Naive thymus-derived CD8-positive, alpha-beta T cell (primary cell): ENCODE results near the gene GNAQ. TPM values are rescaled to one million over a fixed set of nuclear protein-coding genes. Genes with fewer than 3 reads are reported as not detected.
A peak's percentile ranks its signal among the peaks of the same experiment; 100 is the strongest.

Experiments used
- ATAC-seq, 2 donors: fragments of 150-1000 bp; cut with Tn5 transposase in 1 of 2; sonication (Bioruptor Pico), chemical (Tn5 transposase) in 1 of 2; 1 replicate in 1 of 2; 2 replicates in 1 of 2; pipeline ENCODE4 v1.10.0; 2021; ENCODE audit warnings: mild to moderate bottlenecking in 2 of 2, moderate library complexity in 2 of 2
- POLR2A ChIA-PET: fragments of 350-600 bp; sonication (Branson Sonifier 250); formaldehyde crosslinking; loops from one replicate; lab custom pipeline; 2021; ENCODE audit warnings: antibody characterized with exemption; lab: Charles Lee
- DNase-seq, 10 donors: peaks; one replicate each; pipeline versions ENCODE4 v3.0.0 to v3.0.0-alpha.2; 2020 to 2022
- H3K27ac Mint-ChIP-seq, 10 donors: one replicate each; pipeline ENCODE4 v1.8.0; 2020 to 2022; ENCODE audit warnings: mild to moderate bottlenecking in 10 of 10, mixed read lengths in 10 of 10, moderate library complexity in 4 of 10, inconsistent platforms in 1 of 10
- H3K27me3 Mint-ChIP-seq, 5 donors: one replicate each; pipeline ENCODE4 v1.8.0; 2021 to 2022; ENCODE audit warnings: mixed read lengths in 5 of 5
- H3K36me3 Mint-ChIP-seq, 3 donors: one replicate each; pipeline ENCODE4 v1.8.0; 2020 to 2022; ENCODE audit warnings: mixed read lengths in 3 of 3, mild to moderate bottlenecking in 2 of 3, inconsistent platforms in 1 of 3
- H3K4me1 Mint-ChIP-seq, 4 donors: one replicate each; pipeline ENCODE4 v1.8.0; 2021 to 2022; ENCODE audit warnings: mixed read lengths in 4 of 4
- H3K4me3 Mint-ChIP-seq, 10 donors: one replicate each; pipeline ENCODE4 v1.8.0; 2020 to 2022; ENCODE audit warnings: mild to moderate bottlenecking in 10 of 10, mixed read lengths in 10 of 10, moderate library complexity in 6 of 10, inconsistent platforms in 1 of 10
- H3K9me3 Mint-ChIP-seq, 9 donors: one replicate each; pipeline ENCODE4 v1.8.0; 2020 to 2022; ENCODE audit warnings: mixed read lengths in 9 of 9, mild to moderate bottlenecking in 3 of 9, inconsistent platforms in 1 of 9, moderate library complexity in 1 of 9
- polyA plus RNA-seq, 3 donors: library from polyadenylated mRNA; unstranded; fragments of 300-500 nt; fragmentation: Illumina TruSeq; gene quantifications; one replicate each; pipeline ENCODE4 v1.2.3, GENCODE V29; 2021
- total RNA-seq, 8 experiments: library from RNA in 2 of 8; stranded (reverse) in 2 of 8; gene quantifications; one replicate each; pipeline ENCODE4 v1.2.3 and lab custom pipeline; 2021 to 2026

The GNAQ gene
- total and polyA plus RNA-seq, 5 experiments from 2014 or later = 6.9 to 40.0 (median 15.6) TPM

DNA sequence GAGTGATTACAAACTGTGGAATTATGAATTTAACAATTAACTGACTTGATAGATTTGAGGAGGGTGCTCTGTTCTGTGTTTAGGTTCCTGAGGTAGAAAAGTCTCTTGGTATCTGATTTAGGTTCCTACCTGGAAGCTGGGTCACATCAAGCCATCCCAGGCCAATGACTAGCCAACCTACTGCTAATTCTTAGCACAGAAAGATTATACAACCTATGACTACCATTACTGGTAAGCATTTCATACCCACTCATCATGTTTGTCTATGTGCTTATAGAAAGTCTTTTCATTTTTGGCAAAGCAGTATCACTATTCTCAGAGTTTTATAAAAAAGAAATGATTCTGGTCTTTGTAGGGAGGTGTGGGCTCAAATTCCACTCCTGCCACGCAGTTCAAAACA is 49.7 kb downstream of the GNAQ start:
- peak overlapping the region in 6 of 10 donors; percentile 31 to 74 (median 64) for H3K4me3 Mint-ChIP-seq
- no peaks in the 10 kb centered on the region for H3K27me3 Mint-ChIP-seq
- peaks cover 37 to 82% (median 77%) of the 10 kb centered on the region in 4 donors for H3K4me1 Mint-ChIP-seq
- no peak for ATAC-seq
- POLR2A ChIA-PET = interaction anchor here (0.7 to 3.3 kb wide), 2 partner anchors 23 to 50 kb away, joined by 4 to 16 read pairs; partner anchors contain the start of gene GNAQ
- peaks cover 0 to 3% (median 0%) of the 10 kb centered on the region in 3 donors for H3K36me3 Mint-ChIP-seq
- H3K9me3 Mint-ChIP-seq = no peaks in the 10 kb centered on the region
- H3K27ac Mint-ChIP-seq = peak overlapping the region in 7 of 10 donors; percentile 29 to 88 (median 57)
- no peak for DNase-seq

DNA sequence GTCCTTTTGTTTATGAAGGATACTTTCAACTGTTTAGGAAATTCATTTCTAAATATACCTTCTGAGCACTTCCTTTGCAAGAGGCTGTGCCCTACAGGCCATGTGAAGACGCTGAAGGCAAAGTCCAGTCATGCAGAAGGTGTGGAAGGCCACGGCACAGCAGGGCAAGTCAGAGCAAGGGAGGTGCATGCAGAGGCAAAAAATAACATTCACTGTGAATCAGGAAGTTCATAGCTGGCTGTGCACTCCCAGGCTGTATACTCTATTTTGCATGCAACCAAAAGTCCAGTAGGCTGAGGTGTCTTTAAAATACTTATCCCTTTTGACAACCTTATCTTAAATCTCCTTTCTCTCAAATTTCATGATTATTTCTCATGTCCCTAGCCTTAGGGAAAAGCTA is 50.3 kb downstream of the GNAQ start:
- DNase-seq (no peak), ATAC-seq (peak in 1 of 2 donors; percentile 33)
- peak overlapping the region; percentile 32 to 75 (median 58) for H3K4me3 Mint-ChIP-seq
- no peaks in the 10 kb centered on the region for H3K27me3 Mint-ChIP-seq
- POLR2A ChIA-PET = interaction anchor here (3.3 kb wide), 1 partner anchor 50 kb away, joined by 16 read pairs; the partner anchor contains the start of gene GNAQ
- H3K9me3 Mint-ChIP-seq = no peaks in the 10 kb centered on the region
- peaks cover 36 to 81% (median 78%) of the 10 kb centered on the region in 4 donors for H3K4me1 Mint-ChIP-seq
- H3K36me3 Mint-ChIP-seq = peaks cover 0 to 3% (median 0%) of the 10 kb centered on the region in 3 donors
- H3K27ac Mint-ChIP-seq = peak overlapping the region in 9 of 10 donors; percentile 29 to 88 (median 76)

GRCh38 chr9:77980622-77981021 is 51.0 kb downstream of the GNAQ start:
- Mint-ChIP-seq H3K27ac (peak overlapping the region in 8 of 10 donors; percentile 29 to 88 (median 68)), H3K9me3 (no peaks in the 10 kb centered on the region), H3K27me3 (no peaks in the 10 kb centered on the region), H3K4me3 (peak overlapping the region in 4 of 10 donors; percentile 28 to 70 (median 58)), H3K36me3 (peaks cover 0 to 3% (median 0%) of the 10 kb centered on the region in 3 donors), H3K4me1 (peaks cover 32 to 79% (median 72%) of the 10 kb centered on the region in 4 donors)
- ATAC-seq = no peak
- no peak for DNase-seq
- POLR2A ChIA-PET = interaction anchor here (3.3 kb wide), 1 partner anchor 51 kb away, joined by 16 read pairs; the partner anchor contains the start of gene GNAQ

DNA sequence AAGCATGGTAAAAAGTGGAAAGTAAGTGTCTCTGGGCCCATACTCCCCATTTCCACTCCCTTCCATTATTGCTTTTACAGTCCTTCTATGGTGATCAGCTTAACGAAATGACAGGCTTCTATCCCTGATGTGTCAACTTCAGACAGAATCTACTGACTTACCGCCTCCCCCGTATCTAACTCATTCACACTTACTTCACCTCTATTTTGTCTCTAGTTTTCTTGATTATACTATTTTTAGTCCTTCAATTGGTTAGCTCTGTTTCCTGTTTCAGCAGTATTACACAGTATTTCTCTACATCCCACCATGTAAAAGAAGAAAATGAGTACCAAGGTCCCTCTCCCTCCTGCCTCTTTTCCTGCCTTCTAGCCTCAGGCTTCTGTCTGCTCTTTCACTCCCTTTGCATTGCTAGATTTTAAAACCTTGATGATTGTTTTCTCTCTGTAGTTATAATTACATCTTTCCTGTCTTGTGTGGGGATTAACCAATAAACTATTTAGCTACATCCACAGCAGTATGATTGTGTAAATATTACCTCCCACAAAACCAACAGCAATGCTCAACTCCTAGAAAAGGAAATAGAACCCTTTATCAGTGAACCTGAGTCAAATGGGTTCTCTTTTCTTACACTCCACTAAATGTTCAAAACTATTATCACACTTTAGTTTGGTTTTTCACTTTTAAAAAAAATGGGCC is 53.4 kb downstream of the GNAQ start:
- H3K9me3 Mint-ChIP-seq = no peaks in the 10 kb centered on the region
- no peak for DNase-seq
- peak overlapping the region; percentile 1 to 96 (median 84) for H3K27ac Mint-ChIP-seq
- ATAC-seq = peak; percentile 28 to 29
- no peaks in the 10 kb centered on the region for H3K27me3 Mint-ChIP-seq
- POLR2A ChIA-PET = interaction anchor here (1.0 to 1.7 kb wide), 3 partner anchors 51 to 141 kb away, joined by 4 to 9 read pairs (median 7); no protein-coding TSS in a partner anchor
- no peaks in the 10 kb centered on the region for H3K36me3 Mint-ChIP-seq
- peaks cover 30 to 77% (median 69%) of the 10 kb centered on the region in 4 donors for H3K4me1 Mint-ChIP-seq
- peak overlapping the region in 9 of 10 donors; percentile 7 to 63 (median 59) for H3K4me3 Mint-ChIP-seq

- Mint-ChIP-seq H3K27me3 (no peaks in the 10 kb centered on the region), H3K9me3 (no peaks in the 10 kb centered on the region), H3K4me3 (peak overlapping the region; percentile 10 to 63 (median 50)), H3K36me3 (no peaks in the 10 kb centered on the region), H3K4me1 (peaks cover 29 to 70% (median 62%) of the 10 kb centered on the region in 4 donors), H3K27ac (peak overlapping the region; percentile 1 to 96 (median 85))
- POLR2A ChIA-PET = interaction anchor here (0.8 to 1.7 kb wide), 5 partner anchors 52 to 238 kb away, joined by 3 to 9 read pairs (median 5); no protein-coding TSS in a partner anchor
- ATAC-seq = peak; percentile 64 to 73
- DNase-seq = peak in 9 of 10 donors; percentile 19 to 72 (median 36)
Measured at GRCh38 chr9:77977210-77977611, 54.4 kb downstream of the GNAQ start.

DNA sequence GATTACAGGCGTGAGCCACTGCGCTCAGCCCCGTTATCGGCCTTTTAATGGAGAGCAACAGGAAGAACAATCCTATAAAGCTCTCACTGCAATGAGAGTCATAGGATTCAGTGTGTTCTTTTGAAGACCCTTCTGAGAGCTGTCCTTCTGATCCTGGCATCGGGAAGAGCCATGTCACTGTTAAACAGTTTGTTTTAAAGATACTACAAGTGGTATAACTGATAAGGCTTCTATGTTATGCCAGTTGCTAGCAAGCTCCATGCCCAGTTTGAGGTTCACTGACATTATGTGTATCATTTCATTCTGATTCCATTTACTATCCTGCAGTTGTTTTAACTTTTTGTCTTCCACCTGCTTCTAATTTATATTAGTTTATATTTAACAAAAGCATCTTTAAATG is 55.8 kb downstream of the GNAQ start:
- peaks cover 0 to 8% (median 0%) of the 10 kb centered on the region in 3 donors for H3K36me3 Mint-ChIP-seq
- H3K9me3 Mint-ChIP-seq = no peaks in the 10 kb centered on the region
- DNase-seq (no peak), ATAC-seq (no peak)
- no peak overlapping the region for H3K4me3 Mint-ChIP-seq
- H3K27ac Mint-ChIP-seq = peak overlapping the region in 2 of 10 donors; percentile 22 to 43
- peaks cover 24 to 67% (median 56%) of the 10 kb centered on the region in 4 donors for H3K4me1 Mint-ChIP-seq
- H3K27me3 Mint-ChIP-seq = no peaks in the 10 kb centered on the region
- POLR2A ChIA-PET = interaction anchor here (1.4 kb wide), 1 partner anchor 54 kb away, joined by 3 read pairs; no protein-coding TSS in a partner anchor

GRCh38 chr9:77975036-77975435 is 56.6 kb downstream of the GNAQ start:
- Mint-ChIP-seq H3K4me1 (peaks cover 28 to 68% (median 54%) of the 10 kb centered on the region in 4 donors), H3K9me3 (no peaks in the 10 kb centered on the region), H3K27me3 (no peaks in the 10 kb centered on the region), H3K4me3 (no peak overlapping the region), H3K27ac (peak overlapping the region in 1 of 10 donors; percentile 37), H3K36me3 (peaks cover 0 to 12% (median 0%) of the 10 kb centered on the region in 3 donors)
- POLR2A ChIA-PET = no interaction called here
- DNase-seq (no peak), ATAC-seq (no peak)

DNA sequence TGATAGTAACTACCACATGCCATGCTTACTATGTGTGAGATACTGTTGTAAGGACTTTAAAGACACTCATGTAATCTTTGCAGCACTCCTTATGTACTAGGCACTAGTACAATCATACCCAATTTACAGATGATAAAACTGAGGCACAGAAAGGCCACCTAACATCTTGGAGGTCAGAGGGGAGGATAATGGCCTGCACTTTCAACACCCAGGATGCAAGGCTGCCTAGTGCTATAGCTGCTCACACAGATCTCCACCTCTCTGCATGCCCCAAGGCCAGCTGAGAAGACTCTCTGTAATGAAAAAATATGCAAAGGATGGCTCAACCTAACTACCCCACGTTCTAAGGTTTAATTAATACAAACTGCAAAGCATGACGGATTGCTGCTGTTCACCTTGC is 57.2 kb downstream of the GNAQ start:
- Mint-ChIP-seq H3K36me3 (peaks cover 0 to 12% (median 0%) of the 10 kb centered on the region in 3 donors), H3K27me3 (no peaks in the 10 kb centered on the region), H3K4me3 (no peak overlapping the region), H3K4me1 (peaks cover 27 to 68% (median 52%) of the 10 kb centered on the region in 4 donors), H3K9me3 (no peaks in the 10 kb centered on the region), H3K27ac (peak overlapping the region in 1 of 10 donors; percentile 20)
- no peak for DNase-seq
- POLR2A ChIA-PET = no interaction called here
- no peak for ATAC-seq

DNA sequence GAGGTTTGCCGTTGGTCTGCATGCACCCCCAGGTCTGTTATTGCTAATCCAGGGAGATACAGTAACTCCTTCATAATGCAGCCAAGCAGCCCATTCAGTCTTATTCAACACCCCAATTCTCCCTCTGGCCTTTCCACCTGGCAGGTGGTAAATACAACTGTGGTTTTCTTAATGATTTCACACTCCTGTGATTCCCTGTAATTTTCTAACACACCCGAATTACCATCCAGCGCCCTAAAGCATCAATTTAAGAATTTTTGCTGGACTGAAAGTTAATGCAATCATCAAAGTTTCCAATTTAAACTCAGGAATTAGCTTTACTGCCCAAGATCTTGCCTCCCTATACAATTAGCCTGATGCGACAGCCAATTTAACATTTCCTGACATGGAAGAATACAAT is 62.5 kb downstream of the GNAQ start:
- peaks cover 0 to 21% (median 12%) of the 10 kb centered on the region in 3 donors for H3K36me3 Mint-ChIP-seq
- no peak for DNase-seq
- H3K27me3 Mint-ChIP-seq = no peaks in the 10 kb centered on the region
- peaks cover 30 to 64% (median 52%) of the 10 kb centered on the region in 4 donors for H3K4me1 Mint-ChIP-seq
- H3K9me3 Mint-ChIP-seq = no peaks in the 10 kb centered on the region
- H3K4me3 Mint-ChIP-seq = no peak overlapping the region
- POLR2A ChIA-PET = interaction anchor here (0.6 to 0.7 kb wide), 2 partner anchors 35 to 70 kb away, joined by 3 read pairs; no protein-coding TSS in a partner anchor
- no peak overlapping the region for H3K27ac Mint-ChIP-seq
- no peak for ATAC-seq

DNA sequence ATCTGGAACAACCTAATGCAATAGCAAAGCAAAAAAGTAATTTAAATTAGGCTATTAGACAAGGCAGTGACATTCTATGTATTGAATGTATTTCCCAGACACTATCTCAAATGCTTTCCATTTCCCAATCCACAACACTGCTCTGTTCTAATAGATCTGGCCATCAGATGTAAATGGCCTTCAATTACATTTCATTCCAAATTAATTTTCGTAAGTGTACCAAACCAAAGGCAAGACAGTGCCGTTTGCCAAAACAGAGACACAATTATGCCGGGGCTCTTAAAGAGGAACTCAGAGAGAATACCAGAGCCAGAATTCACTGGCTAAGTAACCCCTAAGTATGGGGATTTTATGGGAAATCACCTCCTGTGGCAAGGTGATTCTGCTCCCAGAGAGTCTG is 63.1 kb downstream of the GNAQ start:
- DNase-seq (no peak), ATAC-seq (no peak)
- Mint-ChIP-seq H3K27ac (no peak overlapping the region), H3K4me3 (no peak overlapping the region), H3K4me1 (peaks cover 30 to 63% (median 52%) of the 10 kb centered on the region in 4 donors), H3K27me3 (no peaks in the 10 kb centered on the region), H3K9me3 (no peaks in the 10 kb centered on the region), H3K36me3 (peaks cover 0 to 21% (median 12%) of the 10 kb centered on the region in 3 donors)
- POLR2A ChIA-PET = interaction anchor here (0.6 to 0.7 kb wide), 2 partner anchors 36 to 71 kb away, joined by 3 read pairs; no protein-coding TSS in a partner anchor

- H3K36me3 Mint-ChIP-seq = peaks cover 4 to 19% (median 16%) of the 10 kb centered on the region in 3 donors
- peaks cover 36 to 72% (median 58%) of the 10 kb centered on the region in 4 donors for H3K4me1 Mint-ChIP-seq
- no peaks in the 10 kb centered on the region for H3K27me3 Mint-ChIP-seq
- H3K27ac Mint-ChIP-seq = no peak overlapping the region
- no peaks in the 10 kb centered on the region for H3K9me3 Mint-ChIP-seq
- ATAC-seq (no peak), DNase-seq (no peak)
- POLR2A ChIA-PET = no interaction called here
- H3K4me3 Mint-ChIP-seq = no peak overlapping the region
Measured at GRCh38 chr9:77966718-77967117, 64.9 kb downstream of the GNAQ start.

GRCh38 chr9:77965445-77966123 is 66.0 kb downstream of the GNAQ start:
- ATAC-seq (no peak), DNase-seq (no peak)
- peak overlapping the region in 4 of 10 donors; percentile 8 to 56 (median 27) for H3K27ac Mint-ChIP-seq
- peaks cover 38 to 69% (median 57%) of the 10 kb centered on the region in 4 donors for H3K4me1 Mint-ChIP-seq
- H3K9me3 Mint-ChIP-seq = no peaks in the 10 kb centered on the region
- POLR2A ChIA-PET = no interaction called here
- H3K36me3 Mint-ChIP-seq = peaks cover 4 to 16% (median 10%) of the 10 kb centered on the region in 3 donors
- no peaks in the 10 kb centered on the region for H3K27me3 Mint-ChIP-seq
- H3K4me3 Mint-ChIP-seq = peak overlapping the region in 1 of 10 donors; percentile 59
